ENCODE data around the gene SIL1.
"Not testable (repeated sequence)": the region's sequence is repeated elsewhere in the genome, so short reads cannot be mapped to it uniquely, and the experiment has no call there.

Gene SIL1

DNA sequence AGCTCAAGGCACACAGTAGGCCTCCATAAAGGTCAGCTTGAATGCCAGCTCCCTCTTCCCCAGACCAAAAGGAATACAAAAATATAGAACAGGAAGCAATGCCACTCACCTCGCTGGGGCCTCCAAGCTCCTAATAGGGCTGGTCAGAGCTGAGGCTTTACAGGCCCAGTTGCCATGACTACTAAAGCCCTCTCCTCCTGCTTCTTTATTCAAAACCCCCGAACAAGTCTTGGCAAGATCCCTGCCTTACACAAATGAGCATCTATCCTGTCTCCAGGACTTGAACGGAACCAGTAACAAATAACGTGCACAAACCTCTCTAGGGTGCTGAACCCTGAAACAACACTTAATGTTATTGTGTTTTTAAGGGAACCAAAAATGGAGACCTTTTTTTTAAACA is 136.3 kb downstream of the SIL1 start:
- ChIA-PET CTCF (interaction anchor here (0.6 kb wide), 1 partner anchor 365 kb away, joined by 3 read pairs; no protein-coding TSS in a partner anchor), POLR2A (ENCODE audit: low non-redundant PET) (no interaction called here)
- no peak for DNase-seq (ENCODE audit: low spot score)
- TF ChIP-seq, protein P1, sequence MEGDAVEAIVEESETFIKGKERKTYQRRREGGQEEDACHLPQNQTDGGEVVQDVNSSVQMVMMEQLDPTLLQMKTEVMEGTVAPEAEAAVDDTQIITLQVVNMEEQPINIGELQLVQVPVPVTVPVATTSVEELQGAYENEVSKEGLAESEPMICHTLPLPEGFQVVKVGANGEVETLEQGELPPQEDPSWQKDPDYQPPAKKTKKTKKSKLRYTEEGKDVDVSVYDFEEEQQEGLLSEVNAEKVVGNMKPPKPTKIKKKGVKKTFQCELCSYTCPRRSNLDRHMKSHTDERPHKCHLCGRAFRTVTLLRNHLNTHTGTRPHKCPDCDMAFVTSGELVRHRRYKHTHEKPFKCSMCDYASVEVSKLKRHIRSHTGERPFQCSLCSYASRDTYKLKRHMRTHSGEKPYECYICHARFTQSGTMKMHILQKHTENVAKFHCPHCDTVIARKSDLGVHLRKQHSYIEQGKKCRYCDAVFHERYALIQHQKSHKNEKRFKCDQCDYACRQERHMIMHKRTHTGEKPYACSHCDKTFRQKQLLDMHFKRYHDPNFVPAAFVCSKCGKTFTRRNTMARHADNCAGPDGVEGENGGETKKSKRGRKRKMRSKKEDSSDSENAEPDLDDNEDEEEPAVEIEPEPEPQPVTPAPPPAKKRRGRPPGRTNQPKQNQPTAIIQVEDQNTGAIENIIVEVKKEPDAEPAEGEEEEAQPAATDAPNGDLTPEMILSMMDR (conservative IDR thresholded peaks at IDR 0.05; ENCODE audit: low read depth), result no peak
- peak overlapping the region; percentile 63 for H3K27ac ChIP-seq

DNA sequence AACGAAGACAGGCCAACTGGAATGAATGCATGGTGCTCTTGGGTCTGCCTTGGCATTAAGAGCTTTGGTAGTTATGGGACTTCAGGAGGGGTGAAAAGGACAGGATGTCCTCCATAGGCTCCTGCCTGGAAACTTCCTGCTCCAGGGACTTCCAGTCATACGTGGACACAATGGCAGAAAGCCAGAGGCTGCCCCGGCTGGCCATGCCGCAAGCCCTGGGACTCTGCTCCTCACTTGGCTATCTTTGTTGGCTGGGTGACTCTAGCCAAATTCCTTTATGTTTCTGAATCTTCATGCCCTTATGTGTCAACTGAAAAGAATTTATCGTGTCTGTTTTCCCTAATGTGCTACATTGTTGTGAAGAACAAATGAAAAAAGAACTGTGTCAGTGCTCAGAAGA is 136.9 kb downstream of the SIL1 start:
- CTCF ChIA-PET, result interaction anchor here (0.6 kb wide), 1 partner anchor 49 kb away, joined by 3 read pairs; no protein-coding TSS in a partner anchor
- POLR2A ChIA-PET (ENCODE audit: low non-redundant PET), result no interaction called here
- DNase-seq (ENCODE audit: low spot score), result peak; percentile 28
- TF ChIP-seq, protein P1 (conservative IDR thresholded peaks at IDR 0.05; ENCODE audit: low read depth), result no peak
- peak overlapping the region; percentile 63 for H3K27ac ChIP-seq

- POLR2A ChIA-PET (ENCODE audit: low non-redundant PET), result no interaction called here
- H3K27ac ChIP-seq, result no peak overlapping the region
- TF ChIP-seq, protein P1 (conservative IDR thresholded peaks at IDR 0.05; ENCODE audit: low read depth), result no peak
- CTCF ChIA-PET, result no interaction called here
- DNase-seq (ENCODE audit: low spot score), result no peak
These were observed 140.0 kb downstream of the SIL1 start for GRCh38 chr5:139058121-139058520.

DNA sequence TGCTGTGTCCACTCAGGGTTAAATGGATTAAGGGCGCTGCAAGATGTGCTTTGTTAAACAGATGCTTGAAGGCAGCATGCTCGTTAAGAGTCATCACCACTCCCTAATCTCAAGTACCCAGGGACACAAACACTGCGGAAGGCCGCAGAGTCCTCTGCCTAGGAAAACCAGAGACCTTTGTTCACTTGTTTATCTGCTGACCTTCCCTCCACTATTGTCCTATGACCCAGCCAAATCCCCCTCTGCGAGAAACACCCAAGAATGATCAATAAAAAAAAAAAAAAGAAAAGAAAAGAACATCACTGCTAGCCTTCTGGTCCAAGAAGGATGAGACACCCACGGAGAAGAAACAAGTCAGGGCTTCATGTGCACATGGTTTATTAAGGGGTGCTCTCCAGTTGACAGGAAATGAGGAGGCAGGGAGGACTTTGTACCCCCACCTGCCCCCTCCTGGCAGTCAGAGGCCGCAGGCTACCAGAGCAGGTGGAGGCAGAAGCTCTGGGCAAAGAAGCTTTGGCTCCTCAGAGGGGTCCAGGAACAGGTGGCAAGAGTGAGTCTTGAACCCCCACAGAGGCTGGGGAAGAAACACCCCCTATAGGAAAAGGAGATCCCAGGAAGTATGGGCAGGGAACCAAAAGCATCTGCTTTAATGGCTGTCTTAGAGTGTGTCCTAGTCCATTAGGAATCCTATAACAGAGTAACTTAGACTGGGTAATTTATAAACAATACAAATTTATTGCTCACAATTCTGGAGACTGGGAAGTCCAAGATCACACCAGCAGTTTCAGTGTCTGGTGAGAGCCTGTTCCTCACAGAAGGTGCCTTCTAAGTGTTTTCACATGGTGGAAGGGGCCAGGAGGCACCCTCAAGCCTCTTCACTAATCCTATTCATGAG is 140.9 kb downstream of the SIL1 start:
- CTCF ChIA-PET; DNase-seq (ENCODE audit: low spot score); POLR2A ChIA-PET (ENCODE audit: low non-redundant PET); H3K27ac ChIP-seq: not testable (repeated sequence)

GRCh38 chr5:139052975-139053374 is 145.2 kb downstream of the SIL1 start:
- no peak overlapping the region for H3K27ac ChIP-seq
- ChIA-PET POLR2A (ENCODE audit: low non-redundant PET) (no interaction called here), CTCF (no interaction called here)
- TF ChIP-seq, protein P1 (conservative IDR thresholded peaks at IDR 0.05; ENCODE audit: low read depth), result no peak
- no peak for DNase-seq (ENCODE audit: low spot score)

- TF ChIP-seq, protein P1 (conservative IDR thresholded peaks at IDR 0.05; ENCODE audit: low read depth), result no peak
- no peak for DNase-seq (ENCODE audit: low spot score)
- no peak overlapping the region for H3K27ac ChIP-seq
- ChIA-PET POLR2A (ENCODE audit: low non-redundant PET) (interaction anchor here (0.6 kb wide), 1 partner anchor 220 kb away, joined by 4 read pairs; no protein-coding TSS in a partner anchor), CTCF (interaction anchor here (0.6 kb wide), 1 partner anchor 13 kb away, joined by 4 read pairs; no protein-coding TSS in a partner anchor)
These were observed 146.8 kb downstream of the SIL1 start for GRCh38 chr5:139051392-139051791.

- TF ChIP-seq, protein P1 (conservative IDR thresholded peaks at IDR 0.05; ENCODE audit: low read depth), result no peak
- no peak for DNase-seq (ENCODE audit: low spot score)
- CTCF ChIA-PET, result interaction anchor here (0.7 kb wide), 2 partner anchors 26 to 116 kb away, joined by 3 read pairs; no protein-coding TSS in a partner anchor
- no peak overlapping the region for H3K27ac ChIP-seq
- POLR2A ChIA-PET (ENCODE audit: low non-redundant PET), result no interaction called here
These were observed 147.7 kb downstream of the SIL1 start for GRCh38 chr5:139050432-139050831.

All from RWPE1 (cell line).